ENCODE measurements around the gene BHMT. TPM values are rescaled to one million over a fixed set of nuclear protein-coding genes. Genes with fewer than 3 reads are reported as not detected.
A peak's percentile ranks its signal among the peaks of the same experiment; 100 is the strongest.

BHMT gene
- total RNA-seq, 2 experiments from 2014 or later, result not detected

DNA sequence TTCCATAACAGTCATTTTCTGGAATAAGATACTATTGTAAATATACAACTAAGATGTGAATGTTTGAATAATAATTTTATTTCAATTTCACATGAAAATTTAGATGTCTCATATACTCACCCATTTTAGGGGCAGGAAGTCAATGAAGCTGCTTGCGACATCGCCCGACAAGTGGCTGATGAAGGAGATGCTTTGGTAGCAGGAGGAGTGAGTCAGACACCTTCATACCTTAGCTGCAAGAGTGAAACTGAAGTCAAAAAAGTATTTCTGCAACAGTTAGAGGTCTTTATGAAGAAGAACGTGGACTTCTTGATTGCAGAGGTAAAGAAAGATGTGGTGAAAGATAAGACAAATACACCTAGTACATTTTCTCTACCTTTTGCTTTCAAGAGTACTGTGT is 8.6 kb downstream of the BHMT start:
- Mint-ChIP-seq H3K4me1 (ENCODE audit: low read depth) (no peaks in the 10 kb centered on the region), H3K27me3 (peaks cover 6% of the 10 kb centered on the region), H3K27ac (no peak overlapping the region), H3K36me3 (no peaks in the 10 kb centered on the region), H3K9me3 (no peaks in the 10 kb centered on the region), H3K4me3 (no peak overlapping the region)
- intact Hi-C loops (cut with micrococcal nuclease), result no loop called here
- ChIA-PET CTCF (interaction anchor here (2.8 kb wide), 1 partner anchor 12 kb away, joined by 14 read pairs; no protein-coding TSS in a partner anchor), POLR2A (interaction anchor here (0.5 kb wide), 1 partner anchor 91 kb away, joined by 3 read pairs; no protein-coding TSS in a partner anchor)
- DNase-seq, result peak; percentile 20

DNA sequence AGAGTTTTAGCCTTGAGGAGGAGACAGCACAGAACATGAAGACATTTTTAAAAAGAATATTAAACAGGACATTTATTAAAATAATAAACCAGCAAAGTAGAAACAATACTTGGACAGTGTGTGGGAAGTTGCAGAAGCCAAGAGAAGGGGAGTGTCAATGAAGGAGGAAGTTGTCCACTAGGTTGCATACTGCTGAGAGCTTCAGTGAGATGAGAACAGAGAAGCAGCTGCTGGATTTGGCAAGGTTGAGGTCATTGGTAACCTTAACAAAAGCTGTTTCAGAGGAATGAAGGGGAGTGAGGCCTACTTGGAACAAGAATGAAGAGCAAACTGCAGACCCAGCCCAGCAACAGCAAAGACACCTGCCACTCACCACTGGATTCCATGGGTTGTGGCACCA is 11.4 kb downstream of the BHMT start:
- Mint-ChIP-seq H3K36me3 (no peaks in the 10 kb centered on the region), H3K9me3 (no peaks in the 10 kb centered on the region), H3K4me3 (no peak overlapping the region), H3K27me3 (peaks cover 5% of the 10 kb centered on the region), H3K27ac (no peak overlapping the region), H3K4me1 (ENCODE audit: low read depth) (no peaks in the 10 kb centered on the region)
- ChIA-PET POLR2A (interaction anchor here (0.5 kb wide), 1 partner anchor 351 kb away, joined by 3 read pairs; no protein-coding TSS in a partner anchor), CTCF (interaction anchor here (3.7 kb wide), 1 partner anchor 10 kb away, joined by 24 read pairs; no protein-coding TSS in a partner anchor)
- intact Hi-C loops (cut with micrococcal nuclease), result no loop called here
- DNase-seq, result no peak

DNA sequence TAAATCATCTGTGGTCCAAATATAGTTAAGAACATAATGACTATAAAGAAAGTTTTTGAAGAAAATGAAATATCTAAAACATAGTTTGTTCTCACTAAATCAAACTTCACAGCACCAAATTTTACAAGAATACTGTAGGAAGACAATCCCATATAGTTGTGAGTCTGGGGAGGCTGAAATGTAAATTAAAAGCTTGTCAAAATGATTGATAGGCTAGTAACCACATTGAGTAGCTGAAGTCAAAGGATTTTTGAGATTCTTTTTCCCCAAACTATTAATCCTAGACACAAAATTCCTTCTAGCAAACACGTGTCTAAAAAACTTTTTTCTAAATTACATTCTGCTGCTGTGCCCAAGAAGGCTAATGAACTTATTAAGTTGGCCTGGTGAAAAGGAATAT is 13.0 kb downstream of the BHMT start:
- Mint-ChIP-seq H3K4me1 (ENCODE audit: low read depth) (no peaks in the 10 kb centered on the region), H3K27me3 (peaks cover 1% of the 10 kb centered on the region), H3K4me3 (no peak overlapping the region), H3K36me3 (no peaks in the 10 kb centered on the region), H3K9me3 (no peaks in the 10 kb centered on the region), H3K27ac (no peak overlapping the region)
- no peak for DNase-seq
- intact Hi-C loops (cut with micrococcal nuclease), result no loop called here
- CTCF ChIA-PET, result interaction anchor here (0.7 to 3.7 kb wide), 2 partner anchors 8 to 168 kb away, joined by 3 to 24 read pairs; no protein-coding TSS in a partner anchor
- POLR2A ChIA-PET, result no interaction called here

DNA sequence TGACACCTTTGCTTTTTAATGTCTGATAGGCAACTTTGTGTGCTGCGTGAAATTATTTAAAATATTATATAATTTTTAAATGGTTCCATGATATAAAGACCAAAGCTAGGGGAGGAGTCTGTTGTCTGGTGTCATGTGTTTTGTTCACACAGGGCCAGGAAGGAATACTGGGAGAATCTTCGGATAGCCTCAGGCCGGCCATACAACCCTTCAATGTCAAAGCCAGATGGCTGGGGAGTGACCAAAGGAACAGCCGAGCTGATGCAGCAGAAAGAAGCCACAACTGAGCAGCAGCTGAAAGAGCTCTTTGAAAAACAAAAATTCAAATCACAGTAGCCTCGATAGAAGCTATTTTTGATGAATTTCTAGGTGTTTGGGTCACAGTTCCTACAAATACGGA is 19.2 kb downstream of the BHMT start:
- no peak for DNase-seq
- H3K27ac Mint-ChIP-seq, result no peak overlapping the region
- H3K4me3 Mint-ChIP-seq, result no peak overlapping the region
- ChIA-PET CTCF (interaction anchor here (0.6 to 11.2 kb wide), 3 partner anchors 106 to 1872 kb away, joined by 3 to 404 read pairs (median 120); no protein-coding TSS in a partner anchor), POLR2A (no interaction called here)
- peaks cover 3% of the 10 kb centered on the region for H3K27me3 Mint-ChIP-seq
- peaks cover 13% of the 10 kb centered on the region for H3K4me1 Mint-ChIP-seq (ENCODE audit: low read depth)
- no peaks in the 10 kb centered on the region for H3K9me3 Mint-ChIP-seq
- no peaks in the 10 kb centered on the region for H3K36me3 Mint-ChIP-seq
- intact Hi-C loops (cut with micrococcal nuclease), result no loop called here

DNA sequence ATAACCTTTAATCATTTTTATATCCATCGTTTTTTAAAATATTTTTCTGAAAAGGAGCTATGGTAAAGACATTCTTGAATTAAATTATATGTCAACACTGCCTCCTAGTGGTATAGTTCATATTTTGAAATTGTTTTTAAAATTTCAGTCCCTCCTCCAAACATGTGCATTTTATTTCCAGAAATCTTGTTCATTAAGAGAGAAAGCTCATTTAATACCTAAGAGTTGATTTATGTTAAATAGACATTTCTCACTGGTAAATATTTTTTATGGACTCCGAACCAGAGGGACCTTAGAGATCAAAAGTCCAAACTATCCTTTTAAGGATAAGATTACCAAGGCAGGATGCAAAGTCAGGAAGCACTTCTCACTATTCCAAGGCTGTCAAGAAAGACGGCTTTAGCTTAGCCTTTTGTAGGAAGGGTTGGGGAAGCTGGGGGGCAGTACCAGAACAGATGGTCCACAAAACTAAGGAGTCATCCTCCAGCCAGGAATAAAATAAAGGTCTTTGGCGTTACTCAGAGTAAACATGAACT is 21.6 kb downstream of the BHMT start:
- CTCF ChIA-PET, result interaction anchor here (0.6 to 11.2 kb wide), 52 partner anchors 10 to 1441 kb away, joined by 3 to 404 read pairs (median 4); partner anchors contain the start of genes ARSB and BHMT
- Mint-ChIP-seq H3K27ac (no peak overlapping the region), H3K4me1 (ENCODE audit: low read depth) (peaks cover 13% of the 10 kb centered on the region), H3K4me3 (peak overlapping the region; percentile 67), H3K9me3 (no peaks in the 10 kb centered on the region), H3K27me3 (peaks cover 3% of the 10 kb centered on the region), H3K36me3 (no peaks in the 10 kb centered on the region)
- DNase-seq, result no peak
- POLR2A ChIA-PET, result interaction anchor here (1.1 to 1.2 kb wide), 2 partner anchors 104 to 794 kb away, joined by 3 to 5 read pairs; no protein-coding TSS in a partner anchor
- intact Hi-C loops (cut with micrococcal nuclease), result loop anchor here (1.0 to 2.0 kb wide), 5 partner anchors 102 to 331 kb away; partner anchors contain the start of gene ARSB

DNA sequence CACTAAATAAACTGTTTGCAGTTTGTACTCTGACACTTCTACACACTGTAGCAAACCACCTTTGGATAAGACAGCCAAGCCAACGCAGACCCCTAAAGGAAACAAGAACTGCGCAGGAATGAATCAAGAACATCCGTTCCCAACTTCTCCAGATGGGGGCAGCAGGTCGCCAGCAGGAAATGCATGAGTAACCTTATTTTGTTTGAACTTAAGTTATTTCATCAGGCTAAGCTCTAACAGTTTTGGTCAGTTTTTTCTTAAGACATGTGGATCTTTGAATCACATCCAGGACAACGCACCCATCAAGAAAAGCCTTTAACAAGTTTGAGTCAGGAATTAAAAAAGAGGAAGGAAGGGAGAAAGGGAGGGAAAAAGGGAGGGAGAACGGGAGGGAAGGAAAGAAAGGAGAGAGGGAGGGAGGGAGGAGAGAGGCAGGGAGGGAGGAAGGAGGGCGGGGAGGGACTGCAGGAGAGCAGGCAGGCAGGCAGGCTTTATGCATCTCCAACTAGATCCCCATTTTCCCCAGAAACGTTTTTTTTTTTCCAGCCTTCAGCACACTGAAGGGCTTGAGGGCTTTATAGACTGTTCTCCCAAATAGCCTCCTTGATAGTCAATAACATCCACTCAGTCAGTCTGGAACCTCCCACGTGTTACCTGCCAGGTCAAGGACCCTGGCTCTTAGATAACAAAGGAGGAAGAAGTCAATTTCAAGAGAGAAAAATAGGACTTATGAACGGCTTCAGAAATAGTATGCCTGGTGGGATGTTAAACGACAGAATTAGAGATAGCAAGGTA is 22.2 kb downstream of the BHMT start:
- H3K4me3 Mint-ChIP-seq, result peak overlapping the region; percentile 67
- peaks cover 3% of the 10 kb centered on the region for H3K27me3 Mint-ChIP-seq
- peaks cover 13% of the 10 kb centered on the region for H3K4me1 Mint-ChIP-seq (ENCODE audit: low read depth)
- DNase-seq, result peak; percentile 81
- H3K36me3 Mint-ChIP-seq, result no peaks in the 10 kb centered on the region
- intact Hi-C loops (cut with micrococcal nuclease), result loop anchor here (1.0 to 2.0 kb wide), 5 partner anchors 101 to 330 kb away; partner anchors contain the start of gene ARSB
- CTCF ChIA-PET, result interaction anchor here (0.5 to 11.2 kb wide), 46 partner anchors 11 to 1522 kb away, joined by 3 to 404 read pairs (median 5); partner anchors contain the start of genes ARSB and BHMT
- POLR2A ChIA-PET, result interaction anchor here (0.7 to 1.2 kb wide), 3 partner anchors 101 to 793 kb away, joined by 3 to 5 read pairs (median 3); no protein-coding TSS in a partner anchor
- peak overlapping the region; percentile 74 for H3K27ac Mint-ChIP-seq
- H3K9me3 Mint-ChIP-seq, result no peaks in the 10 kb centered on the region

DNA sequence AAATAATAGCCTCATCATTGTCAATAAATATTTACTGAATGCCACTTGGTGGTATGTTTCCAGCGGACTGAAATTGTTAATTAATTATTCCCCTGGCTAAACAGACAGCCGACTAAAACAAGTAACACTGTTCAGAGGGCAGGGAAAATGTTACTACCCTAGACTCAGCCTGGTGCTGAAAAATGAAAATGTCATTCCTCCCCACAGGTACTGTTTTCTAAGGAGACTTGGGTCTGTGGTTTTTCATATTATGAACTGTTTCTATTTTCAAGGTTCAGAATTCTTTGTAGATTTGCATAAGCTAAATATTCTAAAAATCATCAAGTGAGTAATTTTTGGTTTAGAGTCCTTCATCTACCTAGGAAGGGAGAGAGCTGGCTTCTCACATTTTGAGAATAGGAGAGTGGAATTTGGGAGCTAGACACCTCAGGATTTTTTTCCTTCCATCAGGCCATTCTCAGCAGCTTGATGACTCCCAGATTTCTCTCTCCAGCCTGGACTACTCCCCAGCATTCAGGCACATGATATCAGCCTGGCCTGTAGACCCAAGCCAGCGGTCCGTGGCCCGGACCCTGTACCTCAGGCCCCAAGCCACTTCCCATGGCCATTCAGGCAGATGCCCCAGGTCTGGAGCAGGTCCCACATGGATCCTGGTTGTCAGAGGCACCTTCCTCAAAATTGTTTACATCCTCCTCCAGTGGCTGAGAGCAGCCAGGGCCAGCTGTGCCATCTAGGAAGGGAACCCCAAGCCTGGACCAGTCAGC is 24.4 kb downstream of the BHMT start:
- H3K4me3 Mint-ChIP-seq, result no peak overlapping the region
- no peak overlapping the region for H3K27ac Mint-ChIP-seq
- ChIA-PET CTCF (interaction anchor here (6.1 to 11.2 kb wide), 2 partner anchors 112 to 330 kb away, joined by 120 to 404 read pairs; no protein-coding TSS in a partner anchor), POLR2A (no interaction called here)
- peaks cover 8% of the 10 kb centered on the region for H3K9me3 Mint-ChIP-seq
- intact Hi-C loops (cut with micrococcal nuclease), result no loop called here
- DNase-seq, result no peak
- H3K36me3 Mint-ChIP-seq, result no peaks in the 10 kb centered on the region
- H3K27me3 Mint-ChIP-seq, result peaks cover 3% of the 10 kb centered on the region
- H3K4me1 Mint-ChIP-seq (ENCODE audit: low read depth), result peaks cover 13% of the 10 kb centered on the region

DNA sequence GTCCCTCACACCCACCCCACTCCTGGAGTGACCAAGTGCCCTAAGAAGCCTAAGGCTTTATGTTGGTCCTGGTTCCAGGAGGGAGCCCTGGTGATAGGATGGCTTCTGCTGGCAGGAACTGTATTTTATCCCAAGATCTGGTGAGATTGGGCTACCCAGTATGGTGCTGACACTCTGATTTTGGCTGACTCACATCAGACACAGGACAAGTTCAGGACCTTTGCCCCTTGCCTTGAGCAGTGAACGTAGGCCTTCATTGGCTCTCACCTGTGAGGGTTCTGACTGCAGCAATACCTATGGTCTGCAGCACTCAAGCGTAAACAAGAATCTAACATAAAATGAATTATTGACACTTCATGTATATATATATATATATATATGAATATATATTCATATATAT is 25.0 kb downstream of the BHMT start:
- CTCF ChIA-PET, result interaction anchor here (6.1 to 11.2 kb wide), 2 partner anchors 112 to 329 kb away, joined by 120 to 404 read pairs; no protein-coding TSS in a partner anchor
- no peaks in the 10 kb centered on the region for H3K36me3 Mint-ChIP-seq

DNA sequence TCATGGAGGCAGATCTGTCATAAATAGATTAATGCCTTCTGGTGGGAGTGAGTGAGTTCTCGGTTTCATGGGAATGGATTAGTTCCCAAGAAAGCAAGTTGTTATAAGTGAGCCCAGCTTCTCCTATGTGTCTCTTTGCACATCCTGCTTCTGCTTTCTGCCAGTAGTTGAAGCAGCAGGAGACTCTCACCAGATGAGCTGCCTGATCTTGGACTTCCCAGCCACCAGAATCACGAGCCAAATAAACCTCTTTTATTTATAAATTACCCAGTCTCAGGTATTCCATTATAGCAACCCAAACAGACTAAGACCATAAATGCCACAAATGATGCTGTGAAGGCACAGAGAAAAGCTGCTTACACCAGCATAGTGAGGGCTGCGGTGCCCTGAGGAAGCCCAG is 28.9 kb downstream of the BHMT start:
- ChIA-PET POLR2A (no interaction called here), CTCF (no interaction called here)
- Mint-ChIP-seq H3K27ac (no peak overlapping the region), H3K4me3 (no peak overlapping the region), H3K9me3 (peaks cover 10% of the 10 kb centered on the region), H3K4me1 (ENCODE audit: low read depth) (no peaks in the 10 kb centered on the region), H3K36me3 (no peaks in the 10 kb centered on the region), H3K27me3 (no peaks in the 10 kb centered on the region)
- no peak for DNase-seq
- intact Hi-C loops (cut with micrococcal nuclease), result no loop called here

More for the DNA sequence above, 25.0 kb downstream of the BHMT start:
- H3K4me3 Mint-ChIP-seq, result no peak overlapping the region
- H3K4me1 Mint-ChIP-seq (ENCODE audit: low read depth), result peaks cover 13% of the 10 kb centered on the region
- no peak overlapping the region for H3K27ac Mint-ChIP-seq
- DNase-seq, result no peak
- peaks cover 10% of the 10 kb centered on the region for H3K9me3 Mint-ChIP-seq
- POLR2A ChIA-PET, result no interaction called here
- peaks cover 3% of the 10 kb centered on the region for H3K27me3 Mint-ChIP-seq
- intact Hi-C loops (cut with micrococcal nuclease), result no loop called here

DNA sequence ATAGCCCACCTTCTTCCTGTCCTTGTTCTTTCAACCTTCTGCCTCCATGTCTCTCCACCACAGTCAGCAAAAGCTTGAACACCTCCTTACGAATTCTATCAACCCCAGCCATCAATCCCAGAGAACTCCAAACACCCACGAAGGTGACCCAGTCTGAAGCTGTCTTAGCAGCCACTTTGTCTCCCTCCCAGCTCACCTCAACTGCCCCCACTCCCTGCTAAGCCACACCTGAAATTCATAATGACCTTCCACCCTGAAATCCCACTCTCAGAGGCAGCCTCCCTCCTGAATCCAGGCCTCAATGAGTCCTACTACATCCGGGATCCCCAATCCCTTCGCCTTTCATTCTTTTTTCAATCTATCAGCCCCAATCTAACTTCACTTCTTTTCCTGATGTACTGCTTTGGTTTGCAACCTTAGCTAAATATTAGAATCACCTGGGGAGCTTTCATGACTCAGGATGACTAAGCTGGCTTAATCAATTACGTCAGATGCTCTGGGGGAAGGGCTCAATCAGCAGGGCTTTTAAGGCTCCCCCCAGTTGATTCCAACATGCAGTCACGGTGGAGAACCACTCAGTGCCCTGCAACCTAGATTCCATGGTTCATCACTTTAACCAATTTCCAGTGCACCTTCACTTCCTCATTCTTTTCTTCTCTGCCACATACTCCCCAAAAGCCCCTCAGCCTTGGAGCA is 32.2 kb downstream of the BHMT start:
- H3K27me3 Mint-ChIP-seq, result no peaks in the 10 kb centered on the region
- H3K4me1 Mint-ChIP-seq (ENCODE audit: low read depth), result no peaks in the 10 kb centered on the region
- no peak overlapping the region for H3K27ac Mint-ChIP-seq
- intact Hi-C loops (cut with micrococcal nuclease), result no loop called here
- H3K9me3 Mint-ChIP-seq, result peaks cover 10% of the 10 kb centered on the region
- H3K36me3 Mint-ChIP-seq, result no peaks in the 10 kb centered on the region
- no peak overlapping the region for H3K4me3 Mint-ChIP-seq
- POLR2A ChIA-PET, result interaction anchor here (1.0 kb wide), 1 partner anchor 9 kb away, joined by 3 read pairs; no protein-coding TSS in a partner anchor
- DNase-seq, result no peak
- CTCF ChIA-PET, result interaction anchor here (2.1 to 4.8 kb wide), 2 partner anchors 10 to 119 kb away, joined by 6 to 33 read pairs; no protein-coding TSS in a partner anchor

DNA sequence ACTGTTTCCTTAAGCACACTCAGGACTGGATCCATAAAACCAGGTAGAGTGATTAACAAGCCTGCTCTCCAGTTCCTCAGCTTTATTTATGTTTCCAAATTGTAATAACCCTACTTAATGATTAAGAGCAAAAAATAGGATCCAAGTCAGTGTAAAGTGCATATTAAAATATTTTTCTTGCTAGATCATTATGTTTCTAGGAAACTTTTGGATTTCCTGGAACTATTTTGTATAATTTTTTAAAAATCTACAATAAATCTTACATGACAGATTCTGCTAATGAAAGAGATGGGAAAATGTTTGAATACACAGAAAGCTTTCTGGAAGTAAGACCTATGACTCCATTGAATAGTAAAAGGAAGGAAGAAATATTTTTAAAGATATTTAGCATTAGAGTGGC is 35.5 kb downstream of the BHMT start:
- no peaks in the 10 kb centered on the region for H3K36me3 Mint-ChIP-seq
- H3K9me3 Mint-ChIP-seq, result no peaks in the 10 kb centered on the region
- intact Hi-C loops (cut with micrococcal nuclease), result no loop called here
- H3K27ac Mint-ChIP-seq, result no peak overlapping the region
- ChIA-PET POLR2A (no interaction called here), CTCF (interaction anchor here (0.7 kb wide), 1 partner anchor 1006 kb away, joined by 4 read pairs; no protein-coding TSS in a partner anchor)
- no peak for DNase-seq
- no peaks in the 10 kb centered on the region for H3K27me3 Mint-ChIP-seq
- H3K4me3 Mint-ChIP-seq, result no peak overlapping the region
- H3K4me1 Mint-ChIP-seq (ENCODE audit: low read depth), result no peaks in the 10 kb centered on the region
